Progenitor cell of endocrine pancreas (in vitro differentiated cells): ENCODE results near the gene UNCX. TPM values are rescaled to one million over a fixed set of nuclear protein-coding genes. Genes with fewer than 3 reads are reported as not detected.
A peak's percentile ranks its signal among the peaks of the same experiment; 100 is the strongest.
"Not testable (repeated sequence)": the region's sequence is repeated elsewhere in the genome, so short reads cannot be mapped to it uniquely, and the experiment has no call there.

Experiments
- DNase-seq: peaks from one replicate; pipeline ENCODE4 v3.0.0; 2021; ENCODE audit warnings: low spot score; ENCODE audit not compliant: unreplicated experiment
- H3K27ac Mint-ChIP-seq: 2 replicates; pipeline ENCODE4 v1.8.0; 2021; ENCODE audit warnings: mild to moderate bottlenecking, moderate library complexity, mixed read lengths
- H3K27me3 Mint-ChIP-seq: 2 replicates; pipeline ENCODE4 v1.8.0; 2021; ENCODE audit warnings: mixed read lengths
- H3K36me3 Mint-ChIP-seq: 2 replicates; pipeline ENCODE4 v1.8.0; 2022; ENCODE audit warnings: mixed read lengths; ENCODE audit not compliant: insufficient read depth
- H3K4me1 Mint-ChIP-seq: 2 replicates; pipeline ENCODE4 v1.8.0; 2021; ENCODE audit warnings: low read depth, mixed read lengths
- H3K4me3 Mint-ChIP-seq: 2 replicates; pipeline ENCODE4 v1.8.0; 2021; ENCODE audit warnings: low read depth, mild to moderate bottlenecking, moderate library complexity, mixed read lengths
- H3K9me3 Mint-ChIP-seq: 2 replicates; pipeline ENCODE4 v1.8.0; 2021; ENCODE audit warnings: low read depth, mixed read lengths
- total RNA-seq: library from RNA; stranded (reverse); gene quantifications from 2 replicates; pipeline ENCODE4 v1.2.1, GENCODE V29; 2021
- TF ChIP-seq, protein P1 (sequence below): fragments of 200-600 bp; sonication (generic); IDR thresholded peaks from one replicate; pipeline ENCODE4 v1.5.0; 2021; ENCODE audit warnings: antibody characterized with exemption, mild to moderate bottlenecking; ENCODE audit not compliant: unreplicated experiment

UNCX gene
- total RNA-seq, 1 donor from 2014 or later, result not detected

DNA sequence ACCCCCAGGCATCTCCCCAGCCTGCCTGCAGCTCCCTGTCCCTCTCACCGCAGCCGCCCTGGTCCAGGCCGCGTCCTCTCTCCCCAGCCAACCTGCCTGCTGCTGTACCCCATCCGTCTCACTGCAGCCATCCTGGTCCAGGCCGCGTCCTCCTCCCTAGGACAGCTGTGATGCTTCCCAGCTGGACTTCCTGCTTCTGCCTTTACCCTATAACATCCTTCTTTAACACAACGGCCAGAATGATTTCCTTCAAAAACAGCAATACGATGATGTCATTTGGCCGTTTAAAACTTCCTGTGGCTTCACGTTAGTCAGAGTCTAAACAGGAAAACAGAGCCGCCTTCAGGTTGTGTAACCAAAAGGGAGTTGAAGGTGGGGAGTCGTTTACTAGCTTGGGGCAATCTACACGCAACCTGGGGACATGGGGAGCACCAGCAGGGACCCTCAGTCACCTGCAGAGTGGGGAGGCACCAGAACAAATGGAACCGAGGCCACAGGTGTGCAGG is 40.4 kb upstream of the UNCX start:
- no peaks in the 10 kb centered on the region for H3K36me3 Mint-ChIP-seq
- H3K27me3 Mint-ChIP-seq, result peaks cover 52% of the 10 kb centered on the region
- no peak overlapping the region for H3K27ac Mint-ChIP-seq
- peaks cover 6% of the 10 kb centered on the region for H3K9me3 Mint-ChIP-seq
- DNase-seq, result no peak
- no peak overlapping the region for H3K4me3 Mint-ChIP-seq
- no peaks in the 10 kb centered on the region for H3K4me1 Mint-ChIP-seq
- TF ChIP-seq, protein P1, sequence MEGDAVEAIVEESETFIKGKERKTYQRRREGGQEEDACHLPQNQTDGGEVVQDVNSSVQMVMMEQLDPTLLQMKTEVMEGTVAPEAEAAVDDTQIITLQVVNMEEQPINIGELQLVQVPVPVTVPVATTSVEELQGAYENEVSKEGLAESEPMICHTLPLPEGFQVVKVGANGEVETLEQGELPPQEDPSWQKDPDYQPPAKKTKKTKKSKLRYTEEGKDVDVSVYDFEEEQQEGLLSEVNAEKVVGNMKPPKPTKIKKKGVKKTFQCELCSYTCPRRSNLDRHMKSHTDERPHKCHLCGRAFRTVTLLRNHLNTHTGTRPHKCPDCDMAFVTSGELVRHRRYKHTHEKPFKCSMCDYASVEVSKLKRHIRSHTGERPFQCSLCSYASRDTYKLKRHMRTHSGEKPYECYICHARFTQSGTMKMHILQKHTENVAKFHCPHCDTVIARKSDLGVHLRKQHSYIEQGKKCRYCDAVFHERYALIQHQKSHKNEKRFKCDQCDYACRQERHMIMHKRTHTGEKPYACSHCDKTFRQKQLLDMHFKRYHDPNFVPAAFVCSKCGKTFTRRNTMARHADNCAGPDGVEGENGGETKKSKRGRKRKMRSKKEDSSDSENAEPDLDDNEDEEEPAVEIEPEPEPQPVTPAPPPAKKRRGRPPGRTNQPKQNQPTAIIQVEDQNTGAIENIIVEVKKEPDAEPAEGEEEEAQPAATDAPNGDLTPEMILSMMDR, result no peak

- Mint-ChIP-seq H3K9me3 (peaks cover 6% of the 10 kb centered on the region), H3K4me3 (no peak overlapping the region), H3K27me3 (peaks cover 49% of the 10 kb centered on the region), H3K36me3 (no peaks in the 10 kb centered on the region), H3K27ac (peak overlapping the region; percentile 42), H3K4me1 (no peaks in the 10 kb centered on the region)
- TF ChIP-seq, protein P1, result no peak
- DNase-seq, result no peak
These were observed 38.9 kb upstream of the UNCX start for GRCh38 chr7:1193593-1194424.

DNA sequence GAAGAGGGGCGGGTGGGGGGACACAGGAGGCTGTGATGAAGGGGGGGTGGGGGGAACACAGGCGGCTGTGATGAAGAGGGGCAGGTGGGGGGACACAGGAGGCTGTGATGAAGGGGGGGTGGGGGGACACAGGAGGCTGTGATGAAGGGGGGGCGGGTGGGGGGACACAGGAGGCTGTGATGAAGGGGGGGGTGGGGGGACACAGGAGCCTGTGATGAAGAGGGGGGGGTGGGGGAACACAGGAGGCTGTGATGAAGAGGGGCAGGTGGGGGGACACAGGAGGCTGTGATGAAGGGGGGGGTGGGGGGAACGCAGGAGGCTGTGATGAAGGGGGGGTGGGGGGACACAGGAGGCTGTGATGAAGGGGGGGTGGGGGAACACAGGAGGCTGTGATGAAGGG is 36.2 kb upstream of the UNCX start:
- H3K4me3 Mint-ChIP-seq, H3K9me3 Mint-ChIP-seq, H3K27ac Mint-ChIP-seq, H3K4me1 Mint-ChIP-seq, H3K36me3 Mint-ChIP-seq, DNase-seq: not testable (repeated sequence)
- H3K27me3 Mint-ChIP-seq, result peaks cover 37% of the 10 kb centered on the region

GRCh38 chr7:1196950-1197349 is 35.7 kb upstream of the UNCX start:
- H3K27me3 Mint-ChIP-seq, result peaks cover 33% of the 10 kb centered on the region

DNA sequence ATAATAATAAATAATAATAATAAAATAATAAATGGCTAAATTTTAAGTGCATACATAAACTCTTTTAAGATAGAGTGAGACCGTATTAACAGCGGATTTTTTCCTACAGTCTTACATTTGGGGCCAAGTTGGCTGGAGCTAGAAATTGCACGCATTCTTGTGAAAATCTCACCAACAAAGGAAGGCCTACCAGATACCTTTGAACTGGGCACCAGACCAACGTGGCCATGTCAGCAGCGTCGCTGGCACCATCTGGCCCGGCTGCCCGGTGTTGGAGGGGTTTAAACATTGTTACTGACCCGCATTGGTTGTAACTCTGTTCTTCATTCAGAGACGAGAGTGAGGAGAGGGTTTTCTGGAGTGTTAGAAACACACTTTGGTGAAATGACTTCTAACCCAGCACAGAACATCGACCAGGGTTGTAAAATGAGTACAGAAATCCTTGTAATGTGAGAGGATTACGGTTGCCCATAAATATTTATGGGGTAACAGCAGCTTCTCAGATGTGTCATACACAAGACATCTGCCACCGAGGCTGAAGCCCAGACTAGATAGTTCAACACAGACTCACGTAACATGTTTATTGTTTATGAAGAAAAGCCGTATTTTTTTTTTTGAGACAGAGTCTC is 34.6 kb upstream of the UNCX start:
- Mint-ChIP-seq H3K36me3 (no peaks in the 10 kb centered on the region), H3K4me1 (no peaks in the 10 kb centered on the region), H3K4me3 (no peak overlapping the region), H3K27me3 (peaks cover 28% of the 10 kb centered on the region), H3K27ac (no peak overlapping the region), H3K9me3 (no peaks in the 10 kb centered on the region)
- TF ChIP-seq, protein P1, result no peak
- no peak for DNase-seq

More at GRCh38 chr7:1196950-1197349, 35.7 kb upstream of the UNCX start:
- no peak for DNase-seq
- no peaks in the 10 kb centered on the region for H3K4me1 Mint-ChIP-seq
- no peaks in the 10 kb centered on the region for H3K36me3 Mint-ChIP-seq
- H3K4me3 Mint-ChIP-seq, result no peak overlapping the region
- TF ChIP-seq, protein P1, result no peak
- H3K9me3 Mint-ChIP-seq, result no peaks in the 10 kb centered on the region
- no peak overlapping the region for H3K27ac Mint-ChIP-seq
